GM19324 (cell line): Measurements from ENCODE around the gene AKR1C8.
"Not testable (repeated sequence)": the region's sequence is repeated elsewhere in the genome, so short reads cannot be mapped to it uniquely, and the experiment has no call there.

Source experiments
- ATAC-seq: cut with Tn5 transposase; IDR thresholded peaks from one replicate; pipeline ENCODE4 v1.9.1; 2021; ENCODE audit warnings: mild to moderate bottlenecking, moderate library complexity; ENCODE audit not compliant: unreplicated experiment, low FRiP score

The AKR1C8 gene

GRCh38 chr10:5184987-5185775 lies at the start of gene AKR1C8:
Gene AKR1C8 (minus strand): TSS chr10:5185150. CDS start chr10:5185104, 46 bp downstream.
- no peak for ATAC-seq

DNA sequence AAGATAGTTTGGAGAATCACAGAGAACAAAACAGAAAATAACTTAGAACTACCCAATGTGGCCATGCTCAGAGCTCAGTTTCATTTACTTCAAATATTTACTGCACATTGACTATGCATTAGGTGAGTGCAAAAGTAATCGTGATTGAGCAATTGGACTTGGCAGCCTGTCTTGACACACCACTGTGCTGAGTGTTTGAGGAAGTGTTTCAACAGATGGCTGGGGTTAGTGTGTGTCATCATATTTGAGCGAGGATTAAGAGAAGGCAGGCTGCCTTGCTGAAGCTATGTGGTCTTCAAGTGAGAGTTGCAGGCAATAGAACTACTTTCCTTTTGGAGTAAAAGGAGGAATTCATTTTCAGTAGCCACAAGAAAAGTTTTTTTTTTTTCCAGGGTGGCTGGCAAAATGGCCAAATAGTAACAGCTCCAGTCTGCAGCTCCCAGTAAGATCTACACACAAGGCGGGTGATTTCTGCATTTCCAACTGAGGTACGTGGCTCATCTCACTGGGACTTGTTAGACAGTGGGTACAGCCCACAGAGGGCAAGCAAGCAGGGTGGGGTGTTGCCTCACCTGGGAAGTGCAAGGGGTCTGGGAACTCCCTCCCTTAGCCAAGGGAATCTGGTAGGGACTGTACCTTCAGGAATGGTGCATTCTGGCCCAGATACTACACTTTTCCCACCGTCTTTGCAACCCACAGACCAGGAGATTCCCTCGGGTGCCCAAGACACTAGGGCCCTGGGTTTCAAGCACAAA lies 49.3 kb upstream of the AKR1C8 start:
- ATAC-seq, result no peak

DNA sequence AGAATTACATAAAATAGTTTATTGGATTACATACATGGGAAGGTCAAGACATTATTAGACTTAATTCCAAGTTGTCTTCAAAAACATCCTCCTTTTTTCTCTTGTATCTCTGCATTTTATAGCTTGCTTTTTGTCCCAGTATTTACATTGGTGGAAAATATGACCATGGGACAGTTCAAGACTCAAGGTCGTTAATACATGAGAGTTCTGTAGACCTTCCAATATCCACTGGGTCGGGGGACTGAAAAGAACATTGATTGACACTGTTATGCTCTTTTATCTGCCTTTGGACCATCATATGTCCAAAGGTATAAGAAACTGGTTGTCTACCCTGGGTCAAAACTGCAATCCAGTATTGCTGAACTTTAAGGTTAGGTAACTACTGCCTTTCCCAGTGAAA lies 48.4 kb upstream of the AKR1C8 start:
- ATAC-seq, result no peak

- no peak for ATAC-seq
Observed at GRCh38 chr10:5229019-5229418, 44.1 kb upstream of the AKR1C8 start.

GRCh38 chr10:5222942-5223341 lies 38.0 kb upstream of the AKR1C8 start:
- not testable (repeated sequence) for ATAC-seq

DNA sequence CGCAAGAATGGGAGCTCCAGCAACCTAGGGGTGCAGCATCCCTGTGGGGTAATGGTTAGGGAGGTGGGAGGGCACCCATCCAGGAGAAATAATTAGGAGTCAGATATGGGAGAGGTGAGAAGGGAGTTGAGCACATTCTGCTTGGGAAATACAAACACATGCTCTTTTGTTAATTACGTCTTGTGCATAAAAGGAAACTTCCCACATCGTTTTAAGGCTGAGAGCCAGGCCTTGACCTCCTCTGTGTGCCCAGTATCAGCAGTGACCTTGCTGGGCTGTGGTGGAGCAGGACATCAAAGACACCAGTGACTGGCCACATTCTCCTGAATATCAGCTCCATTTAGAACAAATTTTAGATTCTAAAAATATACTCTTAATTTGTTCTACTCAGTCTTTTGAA lies 34.3 kb upstream of the AKR1C8 start:
- no peak for ATAC-seq

- no peak for ATAC-seq
Observed at GRCh38 chr10:5216801-5217200, 31.9 kb upstream of the AKR1C8 start.

DNA sequence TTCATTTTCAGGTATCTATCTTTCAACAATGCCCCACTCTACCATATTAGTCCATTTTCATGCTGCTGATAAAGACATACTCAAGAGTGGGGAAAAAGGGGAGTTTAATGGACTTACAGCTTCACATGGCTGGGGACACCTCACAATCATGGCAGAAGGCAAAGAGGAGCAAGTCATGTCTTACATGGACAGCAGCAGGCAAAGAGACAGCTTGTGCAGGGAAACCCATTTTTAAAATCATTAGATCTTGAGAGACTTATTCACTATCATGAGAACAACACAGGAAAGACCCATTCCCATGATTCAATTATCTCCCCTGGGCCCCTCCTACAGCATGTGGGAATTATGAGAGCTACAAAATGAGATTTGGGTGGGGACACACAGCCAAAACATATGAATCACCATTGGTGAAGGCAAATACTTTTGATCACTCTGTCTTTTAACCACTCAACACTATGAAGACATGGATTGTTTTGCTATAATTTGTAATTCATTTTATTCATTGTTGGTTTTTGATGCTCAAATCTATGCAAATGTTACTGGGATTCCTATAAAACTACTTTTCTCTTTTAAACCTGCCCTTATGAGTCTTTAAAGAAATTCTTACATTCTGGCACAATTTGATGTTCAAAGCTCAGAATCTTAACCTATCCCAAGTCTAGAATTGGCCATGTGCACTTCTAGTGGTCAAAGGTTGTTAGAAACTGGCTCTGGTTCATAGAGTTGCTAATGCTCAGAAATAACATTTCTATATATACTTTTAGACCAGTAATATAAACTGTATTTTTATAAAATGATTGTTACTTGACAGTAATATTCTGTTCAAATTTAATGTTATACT lies 27.0 kb upstream of the AKR1C8 start:
- ATAC-seq, result no peak

DNA sequence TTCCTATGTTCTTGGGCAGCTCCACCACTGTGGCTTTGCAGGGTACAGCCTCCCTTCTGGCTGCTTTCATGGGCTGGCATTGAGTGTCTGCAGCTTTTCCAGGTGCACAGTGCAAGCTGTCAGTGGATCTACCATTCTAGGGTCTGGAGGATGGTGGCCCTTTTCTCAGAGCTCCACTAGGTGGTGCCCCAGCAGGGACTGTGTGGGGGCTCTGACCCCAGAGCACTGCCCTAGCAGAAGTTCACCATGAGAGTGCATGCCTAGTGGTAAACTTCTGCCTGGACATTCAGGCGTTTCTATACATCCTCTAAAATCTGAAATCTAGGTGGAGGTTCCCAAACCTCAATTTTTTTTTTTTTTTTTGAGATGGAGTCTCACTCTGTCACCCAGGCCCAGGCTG lies 25.3 kb upstream of the AKR1C8 start:
- not testable (repeated sequence) for ATAC-seq

GRCh38 chr10:5209776-5210175 lies 24.8 kb upstream of the AKR1C8 start:
- not testable (repeated sequence) for ATAC-seq

DNA sequence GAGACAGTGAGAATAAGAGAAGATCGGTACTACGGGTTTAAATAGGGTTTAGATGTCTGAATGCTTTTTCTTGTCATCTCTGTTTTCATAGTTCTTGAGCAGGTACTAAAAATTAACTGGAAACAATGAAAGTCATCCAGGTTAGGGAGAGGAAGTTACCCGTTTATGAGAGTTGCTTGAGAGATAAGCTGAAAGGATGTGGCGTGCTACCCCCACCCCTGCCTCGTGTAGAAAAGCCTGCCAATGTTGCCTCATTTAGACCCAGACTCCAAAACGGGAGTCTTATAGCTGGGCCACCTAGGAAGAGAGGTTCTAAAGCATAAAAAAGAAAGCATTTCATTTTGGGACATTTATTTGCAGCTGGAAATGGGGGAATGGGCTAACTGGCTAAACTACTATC lies 21.8 kb upstream of the AKR1C8 start:
- no peak for ATAC-seq

DNA sequence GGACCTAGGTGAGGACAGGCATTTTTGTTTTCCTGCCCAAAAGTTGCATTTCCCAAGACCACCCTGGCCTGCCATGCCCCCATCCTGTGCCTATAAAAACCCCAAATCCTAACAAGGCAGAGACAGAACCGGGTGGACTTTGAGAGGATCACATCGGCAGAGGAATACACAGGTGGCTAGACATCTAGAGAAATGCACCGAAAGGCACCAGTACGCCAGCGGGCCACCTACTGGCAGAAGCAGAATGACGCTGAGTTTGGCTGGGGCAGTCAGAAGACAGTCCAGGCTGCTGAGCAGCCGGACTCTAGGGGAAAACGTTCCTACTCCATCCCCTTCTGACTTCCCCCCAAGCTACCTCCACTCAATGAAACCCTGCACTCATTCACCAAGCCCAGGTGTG lies 14.4 kb upstream of the AKR1C8 start:
- ATAC-seq, result no peak

GRCh38 chr10:5198386-5198785 lies 13.4 kb upstream of the AKR1C8 start:
- no peak for ATAC-seq

- no peak for ATAC-seq
Observed at GRCh38 chr10:5196702-5197113, 11.8 kb upstream of the AKR1C8 start, which contains the start of gene AKR1C4. Gene AKR1C4 (plus strand): TSS chr10:5196837. CDS start chr10:5196868, 31 bp downstream.

- no peak for ATAC-seq
Observed at GRCh38 chr10:5195727-5196374, 10.9 kb upstream of the AKR1C8 start.

- no peak for ATAC-seq
Observed at GRCh38 chr10:5194431-5194830, 9.5 kb upstream of the AKR1C8 start.

- ATAC-seq, result no peak
Observed at GRCh38 chr10:5188358-5188757, 3.4 kb upstream of the AKR1C8 start.

DNA sequence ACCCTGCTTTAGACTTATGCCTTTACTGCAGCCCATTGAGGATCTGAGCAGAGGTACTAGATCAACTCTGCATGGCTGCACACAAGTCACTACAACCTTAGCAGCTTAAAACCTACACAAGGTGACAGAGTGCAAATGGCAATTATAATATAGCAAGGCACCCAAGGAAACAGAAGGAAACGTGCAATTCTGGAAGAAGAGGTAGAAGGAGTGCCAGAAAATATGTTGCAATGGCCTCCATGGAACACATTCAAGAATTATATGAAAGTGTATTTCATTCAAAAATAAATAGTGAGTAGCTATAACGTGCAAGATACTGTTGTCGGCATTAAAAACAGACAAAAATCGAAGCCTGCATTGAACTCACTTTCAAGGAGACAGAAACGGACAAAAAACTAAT lies 2.9 kb upstream of the AKR1C8 start:
- no peak for ATAC-seq

DNA sequence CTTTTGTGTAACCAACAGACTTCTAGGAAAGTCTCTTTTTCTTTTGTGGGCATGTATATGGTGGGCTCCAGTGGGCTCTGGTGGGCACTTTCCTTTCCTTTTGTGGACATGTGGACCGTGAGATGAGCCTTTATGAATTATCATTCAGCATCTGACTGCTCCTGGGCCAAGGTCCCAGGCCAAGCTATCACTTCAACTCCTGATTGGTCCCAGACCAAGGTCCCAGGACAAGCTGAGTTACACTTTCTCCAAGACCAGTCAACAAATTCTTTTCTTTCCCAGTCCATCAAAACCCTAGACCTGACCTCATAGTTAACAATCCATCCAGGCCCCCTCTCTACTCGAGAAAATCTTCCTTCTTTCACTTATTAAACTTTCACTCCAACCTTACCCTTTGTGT lies 1.0 kb downstream of the AKR1C8 start:
- ATAC-seq, result no peak

- ATAC-seq, result not testable (repeated sequence)
Observed at GRCh38 chr10:5180503-5180902, 4.4 kb downstream of the AKR1C8 start.
